ENCODE results near the gene SYNDIG1. TPM values are rescaled to one million over a fixed set of nuclear protein-coding genes. Genes with fewer than 3 reads are reported as not detected.

The SYNDIG1 gene
- total RNA-seq, 4 donors from 2014 or later, result 0.27 to 0.32 TPM; not detected in 2

GRCh38 chr20:24584538-24585356 is 115.3 kb downstream of the SYNDIG1 start:
- intact Hi-C loops (cut with DNase I; ENCODE audit: low total_unique reads), result no loop called here
- Histone ChIP-seq H3K27me3 (no peaks in the 10 kb centered on the region), H3K9me3 (no peaks in the 10 kb centered on the region), H3K4me1 (no peaks in the 10 kb centered on the region), H3K4me3 (no peak overlapping the region), H3K36me3 (no peaks in the 10 kb centered on the region), H3K27ac (no peak overlapping the region)
- in situ Hi-C loops (cut with MboI; ENCODE audit: low pct_ligation_motif_present in 1 of 4, low pct_unique_long_range_greater_than_20kb in 1 of 4, low sequenced_read_pairs in 3 of 4), result no loop called here
- TF ChIP-seq POLR2A (IDR thresholded peaks at IDR 0.05), result no peak
- TF ChIP-seq POLR2AphosphoS5 (IDR thresholded peaks at IDR 0.05), result no peak
- 71 to 77% methylated on average over 6 to 26 of the region's 26 CpGs for WGBS, 2 donors (ENCODE audit: low coverage in 1 of 2)
- DNase-seq, result no peak

- TF ChIP-seq EP300 (IDR thresholded peaks at IDR 0.05; ENCODE audit: low read depth), result no peak
- TF ChIP-seq POLR2A (IDR thresholded peaks at IDR 0.05), result no peak
- in situ Hi-C loops (cut with MboI; ENCODE audit: low pct_ligation_motif_present in 1 of 4, low pct_unique_long_range_greater_than_20kb in 1 of 4, low sequenced_read_pairs in 3 of 4), result no loop called here
- H3K27me3 ChIP-seq, result no peaks in the 10 kb centered on the region
- DNase-seq, result no peak
- intact Hi-C loops (cut with DNase I; ENCODE audit: low total_unique reads), result no loop called here
- 80% methylated on average over 10 of the region's 10 CpGs; no CpG with 5 or more reads in 1 of the 2 donors for WGBS, 2 donors (ENCODE audit: low coverage in 1 of 2)
- H3K27ac ChIP-seq, result no peak overlapping the region
- H3K4me3 ChIP-seq, result no peak overlapping the region
- no peaks in the 10 kb centered on the region for H3K36me3 ChIP-seq
- no peaks in the 10 kb centered on the region for H3K4me1 ChIP-seq
- no peaks in the 10 kb centered on the region for H3K9me3 ChIP-seq
Measured at GRCh38 chr20:24585796-24586522, 116.5 kb downstream of the SYNDIG1 start.

GRCh38 chr20:24586523-24586840 is 117.1 kb downstream of the SYNDIG1 start:
- TF ChIP-seq POLR2A (IDR thresholded peaks at IDR 0.05) (no peak), EP300 (IDR thresholded peaks at IDR 0.05; ENCODE audit: low read depth) (no peak), POLR2AphosphoS5 (IDR thresholded peaks at IDR 0.05) (no peak), CTCF (IDR thresholded peaks at IDR 0.05) (no peak)
- intact Hi-C loops (cut with DNase I; ENCODE audit: low total_unique reads), result no loop called here
- 85% methylated on average over 6 of the region's 6 CpGs; no CpG with 5 or more reads in 1 of the 2 donors for WGBS, 2 donors (ENCODE audit: low coverage in 1 of 2)
- Histone ChIP-seq H3K4me1 (no peaks in the 10 kb centered on the region), H3K4me3 (no peak overlapping the region), H3K9me3 (no peaks in the 10 kb centered on the region), H3K36me3 (no peaks in the 10 kb centered on the region), H3K27ac (no peak overlapping the region), H3K27me3 (no peaks in the 10 kb centered on the region)
- no peak for DNase-seq
- in situ Hi-C loops (cut with MboI; ENCODE audit: low pct_ligation_motif_present in 1 of 4, low pct_unique_long_range_greater_than_20kb in 1 of 4, low sequenced_read_pairs in 3 of 4), result no loop called here

- no peaks in the 10 kb centered on the region for H3K4me1 ChIP-seq
- DNase-seq, result no peak
- H3K27me3 ChIP-seq, result no peaks in the 10 kb centered on the region
- 83% methylated on average over 12 of the region's 12 CpGs; no CpG with 5 or more reads in 1 of the 2 donors for WGBS, 2 donors (ENCODE audit: low coverage in 1 of 2)
- in situ Hi-C loops (cut with MboI; ENCODE audit: low pct_ligation_motif_present in 1 of 4, low pct_unique_long_range_greater_than_20kb in 1 of 4, low sequenced_read_pairs in 3 of 4), result no loop called here
- intact Hi-C loops (cut with DNase I; ENCODE audit: low total_unique reads), result no loop called here
- no peaks in the 10 kb centered on the region for H3K36me3 ChIP-seq
- no peak overlapping the region for H3K4me3 ChIP-seq
- no peak for TF ChIP-seq EP300 (IDR thresholded peaks at IDR 0.05; ENCODE audit: low read depth)
- no peak for TF ChIP-seq POLR2AphosphoS5 (IDR thresholded peaks at IDR 0.05)
- TF ChIP-seq CTCF (IDR thresholded peaks at IDR 0.05), result no peak
- no peak for TF ChIP-seq POLR2A (IDR thresholded peaks at IDR 0.05)
- no peak overlapping the region for H3K27ac ChIP-seq
- H3K9me3 ChIP-seq, result no peaks in the 10 kb centered on the region
Measured at GRCh38 chr20:24587384-24588046, 118.1 kb downstream of the SYNDIG1 start.

Measured in transverse colon (tissue), 4 donors.